ENCODE results near the gene PRSS8.

DNA sequence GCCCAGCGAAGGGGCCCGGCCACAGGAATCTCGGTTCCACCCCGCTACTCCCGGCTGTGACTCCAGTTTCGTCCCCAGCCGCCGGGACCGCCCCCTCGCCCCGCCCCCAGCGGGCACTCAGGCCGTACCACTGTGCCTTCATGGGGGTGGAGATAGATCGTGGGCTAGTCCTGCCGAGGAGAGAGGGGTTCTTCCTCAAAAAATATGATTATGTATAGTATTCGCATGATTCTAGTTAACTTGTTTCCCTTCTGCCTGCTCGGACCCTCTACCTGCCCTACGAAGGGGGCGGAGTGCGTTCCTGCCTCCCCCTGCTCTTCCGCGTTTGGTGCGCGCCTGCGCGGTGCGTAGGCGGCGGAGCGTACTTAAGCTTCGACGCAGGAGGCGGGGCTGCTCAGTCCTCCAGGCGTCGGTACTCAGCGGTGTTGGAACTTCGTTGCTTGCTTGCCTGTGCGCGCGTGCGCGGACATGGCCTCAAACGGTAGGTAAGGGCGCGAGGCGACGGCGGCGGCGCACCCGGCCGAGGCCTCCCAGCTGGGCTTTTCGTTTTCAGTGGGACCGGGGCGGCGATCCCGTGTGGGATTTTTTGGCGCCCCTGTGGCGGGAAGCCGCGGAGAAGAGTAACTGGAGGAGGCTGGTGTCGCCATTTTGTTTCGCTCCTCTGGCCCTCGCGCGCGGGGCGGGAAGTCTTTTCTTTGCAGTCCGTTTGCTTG lies 44.4 kb upstream of the PRSS8 start, which contains the start of gene FUS:
- peak; percentile 100 for TF ChIP-seq POLR2A (IDR thresholded peaks at IDR 0.05; ENCODE audit: low read depth, low read length)
- peak; percentile 100 for TF ChIP-seq POLR2AphosphoS5 (IDR thresholded peaks at IDR 0.05; ENCODE audit: low read depth, low read length)
- peak; percentile 100 for TF ChIP-seq TAF1 (IDR thresholded peaks at IDR 0.05; ENCODE audit: borderline replicate concordance, low read depth, low read length)
